Chondrocyte (in vitro differentiated cells): ENCODE data around the gene IL1RL2. TPM values are rescaled to one million over a fixed set of nuclear protein-coding genes. Genes with fewer than 3 reads are reported as not detected.

Experiments
- DNase-seq: peaks from one replicate; pipeline ENCODE4 v3.0.0; 2021; ENCODE audit warnings: mixed read lengths, low spot score
- H3K27ac Mint-ChIP-seq: one replicate; pipeline ENCODE4 v1.8.0; 2021; ENCODE audit warnings: mild to moderate bottlenecking, moderate library complexity, mixed read lengths; ENCODE audit not compliant: unreplicated experiment
- H3K27me3 Mint-ChIP-seq: 2 replicates; pipeline ENCODE4 v1.8.0; 2021; ENCODE audit warnings: low read depth, mixed read lengths
- H3K36me3 Mint-ChIP-seq: 2 replicates; pipeline ENCODE4 v1.8.0; 2021; ENCODE audit warnings: low read depth, mixed read lengths
- H3K4me1 Mint-ChIP-seq: 2 replicates; pipeline ENCODE4 v1.8.0; 2021; ENCODE audit warnings: low read depth, mild to moderate bottlenecking, mixed read lengths
- H3K4me3 Mint-ChIP-seq: one replicate; pipeline ENCODE4 v1.8.0; 2021; ENCODE audit warnings: mild to moderate bottlenecking, moderate library complexity, mixed read lengths; ENCODE audit not compliant: unreplicated experiment
- H3K9me3 Mint-ChIP-seq: 2 replicates; pipeline ENCODE4 v1.8.0; 2021; ENCODE audit warnings: low read depth, mixed read lengths
- total RNA-seq: library from RNA; stranded (reverse); gene quantifications from 3 replicates; pipeline ENCODE4 v1.2.1, GENCODE V29; 2021
- TF ChIP-seq, protein P1 (sequence below): fragments of 200-600 bp; sonication (generic); IDR thresholded peaks from 2 replicates; pipeline ENCODE4 v1.5.0; 2021; ENCODE audit warnings: antibody characterized with exemption, mild to moderate bottlenecking, moderate library complexity

IL1RL2 gene
- total RNA-seq, 1 donor from 2014 or later, result 0.07 TPM

DNA sequence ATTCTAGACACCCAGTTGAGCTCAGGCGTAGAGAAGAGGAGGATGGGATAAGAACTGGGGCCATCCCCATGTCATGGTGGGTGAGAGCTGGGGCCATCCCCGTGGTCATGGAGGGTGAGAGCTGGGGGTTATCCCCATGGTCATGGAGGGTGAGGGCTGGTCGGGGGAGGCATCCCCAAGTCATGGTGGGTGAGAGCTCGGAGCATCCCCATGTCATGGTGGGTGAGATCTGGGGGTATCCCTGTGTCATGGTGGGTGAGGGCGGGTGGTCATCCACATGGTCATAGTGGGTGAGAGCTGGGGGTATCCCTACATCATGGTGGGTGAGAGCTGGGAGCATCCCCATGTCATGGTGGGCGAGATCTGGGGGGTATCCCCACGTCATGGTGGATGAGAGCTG, 52.5 kb downstream of the IL1RL2 start:
- peak overlapping the region; percentile 36 for H3K27ac Mint-ChIP-seq

DNA sequence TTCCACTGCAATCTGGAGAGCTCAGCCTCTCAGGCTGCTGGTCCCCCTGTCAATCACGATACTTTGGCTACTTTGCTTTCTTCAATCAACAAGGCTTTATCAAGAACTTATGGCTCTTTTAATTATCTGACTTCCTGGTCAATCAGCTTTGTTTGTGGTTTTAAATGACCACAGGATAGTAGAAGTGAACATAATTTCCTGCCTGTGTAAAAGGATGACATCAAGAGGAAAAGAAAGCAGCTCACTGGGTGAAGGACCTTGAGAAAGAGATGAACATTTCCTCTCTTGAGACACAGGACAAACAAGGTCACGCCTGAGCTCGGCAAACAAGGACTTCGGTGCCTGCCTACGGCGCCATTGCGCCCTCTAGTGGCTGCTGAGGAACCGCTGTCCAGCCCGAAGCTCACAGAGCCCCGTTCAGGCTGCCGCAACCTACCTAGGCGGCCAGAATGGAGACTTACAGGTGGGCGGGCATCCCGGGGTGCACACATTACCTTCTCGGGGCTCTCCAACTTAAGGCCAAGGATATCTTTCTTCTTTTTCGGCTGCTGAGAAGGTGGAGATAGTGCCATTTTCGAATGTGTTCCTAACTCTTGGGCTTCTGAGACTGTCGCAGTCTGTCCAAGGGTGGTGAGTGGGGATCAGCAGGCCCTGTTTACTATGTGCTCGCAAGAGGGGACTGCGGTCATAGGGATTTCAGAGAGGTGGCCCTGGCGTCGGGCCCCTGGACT, 54.0 kb downstream of the IL1RL2 start:
- no peak for DNase-seq
- H3K27me3 Mint-ChIP-seq, result no peaks in the 10 kb centered on the region
- H3K4me1 Mint-ChIP-seq, result peaks cover 15% of the 10 kb centered on the region
- H3K27ac Mint-ChIP-seq, result peak overlapping the region; percentile 2
- no peak overlapping the region for H3K4me3 Mint-ChIP-seq
- TF ChIP-seq, protein P1, sequence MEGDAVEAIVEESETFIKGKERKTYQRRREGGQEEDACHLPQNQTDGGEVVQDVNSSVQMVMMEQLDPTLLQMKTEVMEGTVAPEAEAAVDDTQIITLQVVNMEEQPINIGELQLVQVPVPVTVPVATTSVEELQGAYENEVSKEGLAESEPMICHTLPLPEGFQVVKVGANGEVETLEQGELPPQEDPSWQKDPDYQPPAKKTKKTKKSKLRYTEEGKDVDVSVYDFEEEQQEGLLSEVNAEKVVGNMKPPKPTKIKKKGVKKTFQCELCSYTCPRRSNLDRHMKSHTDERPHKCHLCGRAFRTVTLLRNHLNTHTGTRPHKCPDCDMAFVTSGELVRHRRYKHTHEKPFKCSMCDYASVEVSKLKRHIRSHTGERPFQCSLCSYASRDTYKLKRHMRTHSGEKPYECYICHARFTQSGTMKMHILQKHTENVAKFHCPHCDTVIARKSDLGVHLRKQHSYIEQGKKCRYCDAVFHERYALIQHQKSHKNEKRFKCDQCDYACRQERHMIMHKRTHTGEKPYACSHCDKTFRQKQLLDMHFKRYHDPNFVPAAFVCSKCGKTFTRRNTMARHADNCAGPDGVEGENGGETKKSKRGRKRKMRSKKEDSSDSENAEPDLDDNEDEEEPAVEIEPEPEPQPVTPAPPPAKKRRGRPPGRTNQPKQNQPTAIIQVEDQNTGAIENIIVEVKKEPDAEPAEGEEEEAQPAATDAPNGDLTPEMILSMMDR, result peak; percentile 99
- H3K9me3 Mint-ChIP-seq, result no peaks in the 10 kb centered on the region
- H3K36me3 Mint-ChIP-seq, result no peaks in the 10 kb centered on the region

More for the DNA sequence above, 52.5 kb downstream of the IL1RL2 start:
- Mint-ChIP-seq H3K36me3 (no peaks in the 10 kb centered on the region), H3K4me1 (peaks cover 15% of the 10 kb centered on the region), H3K9me3 (no peaks in the 10 kb centered on the region), H3K27me3 (no peaks in the 10 kb centered on the region), H3K4me3 (no peak overlapping the region)
- no peak for DNase-seq
- TF ChIP-seq, protein P1, result no peak

DNA sequence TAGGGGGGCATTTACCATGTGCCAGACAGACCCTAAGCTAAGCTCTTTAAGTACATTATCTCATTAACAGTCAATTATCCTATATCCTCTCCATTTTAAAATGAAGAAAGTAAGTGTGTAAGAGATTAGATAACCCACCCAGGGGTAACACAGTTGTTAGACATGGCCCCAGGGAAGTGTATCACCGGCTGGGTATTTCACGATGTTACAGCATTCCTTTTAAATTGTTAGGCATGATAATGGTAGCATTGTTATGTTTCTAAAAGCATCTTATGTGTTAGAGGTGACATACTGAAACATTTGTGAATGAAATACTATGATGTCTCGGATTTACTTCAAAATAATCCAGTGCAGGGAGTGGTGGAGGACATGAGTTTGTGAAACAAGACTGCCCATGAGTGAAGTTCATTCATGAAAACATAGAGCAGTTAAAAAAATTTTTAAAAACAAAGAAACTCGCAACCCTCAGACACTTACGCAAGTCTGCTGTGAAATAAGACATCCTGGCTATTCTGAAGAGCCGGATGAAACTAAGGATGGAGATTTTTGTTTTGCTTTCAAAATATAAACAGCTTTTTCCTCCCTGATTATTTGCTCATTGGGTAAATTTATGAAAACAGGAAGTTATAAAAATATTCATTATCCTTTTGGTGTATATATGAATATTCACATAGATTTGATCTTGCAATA, 54.9 kb downstream of the IL1RL2 start:
- TF ChIP-seq, protein P1, result no peak
- DNase-seq, result no peak
- H3K27me3 Mint-ChIP-seq, result no peaks in the 10 kb centered on the region
- H3K27ac Mint-ChIP-seq, result no peak overlapping the region
- peaks cover 15% of the 10 kb centered on the region for H3K4me1 Mint-ChIP-seq
- H3K9me3 Mint-ChIP-seq, result no peaks in the 10 kb centered on the region
- H3K4me3 Mint-ChIP-seq, result no peak overlapping the region
- no peaks in the 10 kb centered on the region for H3K36me3 Mint-ChIP-seq

DNA sequence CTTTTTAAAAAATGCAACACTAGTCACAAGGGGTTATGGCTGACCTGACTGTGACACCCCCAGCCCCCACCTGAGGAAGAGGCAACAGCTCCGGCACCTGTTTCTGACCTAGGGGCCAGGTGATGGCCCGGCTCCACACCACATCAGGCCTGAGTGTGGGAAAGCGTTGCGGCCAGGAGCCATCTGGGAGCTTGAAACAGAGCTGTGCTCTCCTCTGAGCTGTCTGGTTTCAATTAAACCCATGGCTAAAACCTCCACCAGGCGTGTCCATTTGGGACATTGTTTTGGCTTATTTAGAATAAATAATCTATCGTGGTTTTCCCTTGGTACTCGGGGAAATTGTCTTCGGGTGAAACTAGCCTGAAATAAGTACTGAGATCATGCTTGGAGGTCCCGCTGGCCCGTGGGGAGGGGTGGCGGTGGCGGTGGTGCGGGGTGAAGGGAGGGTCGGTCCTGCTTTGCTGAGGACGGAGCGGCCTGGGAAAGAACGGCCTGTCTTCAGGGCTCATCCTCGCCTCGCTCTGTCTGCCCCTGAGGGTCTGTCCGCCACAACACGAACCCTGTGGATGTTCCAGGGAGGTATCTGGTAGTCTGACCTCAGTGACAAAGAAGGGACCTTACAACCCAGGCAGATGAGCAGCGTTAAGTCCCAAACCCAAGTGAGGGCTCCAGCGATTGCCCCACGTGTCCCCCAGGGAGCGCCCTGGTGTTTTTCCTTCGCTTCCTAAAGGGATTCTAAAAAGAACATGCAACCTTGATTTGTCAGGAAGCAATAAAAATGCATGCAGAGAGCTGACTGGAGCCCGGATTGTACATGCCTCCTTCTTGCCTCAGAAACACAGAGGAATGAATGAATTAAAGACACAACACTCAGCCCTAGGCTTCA, 58.7 kb downstream of the IL1RL2 start:
- Mint-ChIP-seq H3K27me3 (no peaks in the 10 kb centered on the region), H3K4me1 (peaks cover 7% of the 10 kb centered on the region), H3K36me3 (no peaks in the 10 kb centered on the region), H3K27ac (no peak overlapping the region), H3K9me3 (no peaks in the 10 kb centered on the region), H3K4me3 (no peak overlapping the region)
- no peak for DNase-seq
- TF ChIP-seq, protein P1, result no peak

DNA sequence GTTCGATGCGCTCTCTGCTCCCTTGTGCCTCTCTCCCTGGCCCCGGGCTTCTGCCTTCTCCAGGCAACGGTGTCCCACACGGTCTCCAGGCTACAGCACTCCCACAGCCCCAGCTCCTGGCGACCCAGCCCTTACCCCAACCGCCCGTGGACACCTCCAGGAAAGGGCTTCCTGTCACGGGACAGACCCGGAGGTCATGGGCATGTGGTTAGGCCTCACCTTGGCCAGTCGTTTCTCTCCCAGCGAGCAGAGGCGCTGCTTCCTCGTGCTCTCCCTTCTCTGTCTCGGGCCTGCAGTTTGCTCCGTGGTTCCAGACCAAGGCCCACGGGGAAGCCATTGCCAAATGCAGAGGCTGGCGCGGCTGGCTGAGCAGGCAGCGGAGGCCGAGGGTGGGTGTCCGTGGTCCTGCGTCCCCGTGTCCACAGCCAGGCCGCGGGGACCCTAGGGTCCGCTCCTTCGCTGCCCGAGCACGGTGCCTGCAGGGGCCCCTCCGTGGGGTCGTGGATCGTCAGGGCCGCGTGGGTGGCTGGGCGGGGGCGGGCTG, 63.5 kb downstream of the IL1RL2 start:
- TF ChIP-seq, protein P1, result no peak
- peaks cover 9% of the 10 kb centered on the region for H3K4me1 Mint-ChIP-seq
- H3K9me3 Mint-ChIP-seq, result no peaks in the 10 kb centered on the region
- no peak overlapping the region for H3K27ac Mint-ChIP-seq
- H3K36me3 Mint-ChIP-seq, result no peaks in the 10 kb centered on the region
- DNase-seq, result peak; percentile 87
- H3K4me3 Mint-ChIP-seq, result no peak overlapping the region
- peaks cover 3% of the 10 kb centered on the region for H3K27me3 Mint-ChIP-seq
